ENCODE results near the gene CDH23.

Gene CDH23

DNA sequence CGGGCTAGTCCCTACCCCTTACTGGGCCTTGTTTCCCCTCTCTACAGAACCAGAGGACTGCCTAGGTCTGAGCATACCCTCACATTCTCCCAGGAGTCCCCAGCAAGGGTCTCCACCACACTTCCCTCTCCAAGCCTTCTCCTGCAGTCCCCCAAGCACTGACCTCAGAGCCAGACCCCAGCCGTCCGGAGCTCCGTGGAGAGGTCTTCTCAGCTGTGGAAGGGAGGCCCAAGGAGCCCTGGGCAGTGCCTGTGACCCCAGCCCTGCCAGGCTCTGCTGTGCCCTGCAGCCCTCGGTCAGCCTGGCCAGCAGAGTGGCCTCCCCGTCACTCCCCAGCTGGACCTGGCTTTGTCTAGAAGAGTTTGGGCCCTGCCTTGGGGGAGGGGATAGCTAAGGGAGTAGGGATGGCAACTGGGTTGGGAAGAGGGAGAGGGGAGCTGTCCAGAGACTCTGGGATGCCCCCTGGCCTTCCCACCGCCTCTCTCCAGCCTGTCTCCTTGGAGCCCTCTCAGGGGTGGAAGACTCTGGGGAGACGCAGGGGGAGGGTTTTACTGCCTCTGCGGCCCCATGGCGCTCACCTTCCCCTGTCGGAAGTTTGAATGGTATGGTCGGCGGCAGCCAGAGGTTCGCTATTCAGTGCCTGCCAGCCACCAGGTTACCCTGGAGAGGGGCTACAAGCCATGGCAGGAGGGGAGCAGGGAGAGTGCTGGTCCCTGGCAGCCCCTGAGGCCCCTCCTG is 322.9 kb downstream of the CDH23 start, which contains the start of gene C10orf105:
Gene C10orf105, minus strand, starts transcription at position 315 of the 738 bp plus-strand sequence. CDS start 3,441 bp downstream, outside the sequence.
- in situ Hi-C loops (cut with HindIII; ENCODE audit: low pct_unique_long_range_greater_than_20kb, low sequenced_read_pairs): no loop called here
- no peak for TF ChIP-seq JUND (IDR thresholded peaks at IDR 0.05; ENCODE audit: low read depth)
- no peak for DNase-seq (ENCODE audit: low read depth in 1 of 2, low spot score in 1 of 2)

DNA sequence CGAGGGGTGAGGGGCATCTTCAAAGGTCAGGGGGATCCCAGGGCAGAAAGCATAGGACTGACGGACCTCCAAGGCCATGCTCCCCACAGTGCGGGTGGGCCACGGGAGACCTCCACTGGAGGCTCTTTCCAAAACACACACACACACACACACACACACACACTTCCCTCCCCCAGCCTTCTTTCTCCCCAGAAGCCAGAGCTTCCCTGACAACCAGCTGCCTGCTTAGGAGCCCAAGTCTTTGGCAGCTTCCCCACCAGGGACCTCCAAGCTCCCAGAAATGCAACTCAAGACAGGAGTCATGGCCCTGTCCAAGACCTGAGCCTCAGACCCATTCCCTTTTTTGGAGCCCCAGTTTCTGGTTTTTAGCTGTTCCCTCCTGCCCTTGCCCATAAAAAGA is 323.6 kb downstream of the CDH23 start:
- no peak for TF ChIP-seq JUND (IDR thresholded peaks at IDR 0.05; ENCODE audit: low read depth)
- no peak for DNase-seq (ENCODE audit: low read depth in 1 of 2, low spot score in 1 of 2)
- in situ Hi-C loops (cut with HindIII; ENCODE audit: low pct_unique_long_range_greater_than_20kb, low sequenced_read_pairs): no loop called here

DNA sequence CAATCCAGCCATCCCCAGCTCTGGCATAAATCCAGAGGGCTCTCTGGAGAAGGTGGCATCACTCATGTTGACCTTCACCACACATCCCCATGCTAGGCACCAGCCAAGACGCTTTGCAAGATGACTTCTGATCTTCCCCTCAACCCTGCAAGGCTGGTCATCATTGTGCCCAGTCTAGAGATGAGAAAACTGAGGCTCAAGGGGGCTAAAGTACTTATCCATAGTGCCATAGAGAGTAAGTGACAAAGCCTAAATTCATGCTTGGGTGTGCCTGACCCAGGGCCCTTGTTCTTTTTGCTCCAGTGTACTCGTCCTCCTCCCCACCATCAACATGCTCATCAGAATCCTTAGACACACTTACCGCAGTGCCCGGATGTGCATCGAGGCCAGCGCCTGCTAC is 324.6 kb downstream of the CDH23 start:
- no peak for DNase-seq (ENCODE audit: low read depth in 1 of 2, low spot score in 1 of 2)
- in situ Hi-C loops (cut with HindIII; ENCODE audit: low pct_unique_long_range_greater_than_20kb, low sequenced_read_pairs): no loop called here
- TF ChIP-seq JUND (IDR thresholded peaks at IDR 0.05; ENCODE audit: low read depth): no peak

DNA sequence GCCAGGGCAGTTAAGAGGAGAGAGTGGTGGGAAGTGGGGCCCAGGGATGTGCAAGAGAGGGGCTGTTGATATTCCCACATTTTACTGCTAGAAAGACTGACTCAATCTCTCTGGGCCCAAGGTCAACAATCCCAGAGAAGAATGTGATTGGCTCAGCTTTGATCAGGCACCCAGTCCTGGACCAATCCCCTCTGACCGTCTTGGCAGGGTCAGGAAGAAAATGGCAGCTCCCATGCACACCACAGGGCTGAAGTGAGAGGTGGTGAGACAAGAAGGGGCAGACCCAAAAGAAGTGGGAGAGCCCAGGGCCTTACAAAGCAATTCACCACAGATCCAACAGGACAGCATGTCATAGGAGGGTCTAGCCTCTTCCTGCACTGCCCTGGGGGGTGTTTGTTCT is 326.1 kb downstream of the CDH23 start:
- no peak for TF ChIP-seq JUND (IDR thresholded peaks at IDR 0.05; ENCODE audit: low read depth)
- no peak for DNase-seq (ENCODE audit: low read depth in 1 of 2, low spot score in 1 of 2)
- in situ Hi-C loops (cut with HindIII; ENCODE audit: low pct_unique_long_range_greater_than_20kb, low sequenced_read_pairs): no loop called here

DNA sequence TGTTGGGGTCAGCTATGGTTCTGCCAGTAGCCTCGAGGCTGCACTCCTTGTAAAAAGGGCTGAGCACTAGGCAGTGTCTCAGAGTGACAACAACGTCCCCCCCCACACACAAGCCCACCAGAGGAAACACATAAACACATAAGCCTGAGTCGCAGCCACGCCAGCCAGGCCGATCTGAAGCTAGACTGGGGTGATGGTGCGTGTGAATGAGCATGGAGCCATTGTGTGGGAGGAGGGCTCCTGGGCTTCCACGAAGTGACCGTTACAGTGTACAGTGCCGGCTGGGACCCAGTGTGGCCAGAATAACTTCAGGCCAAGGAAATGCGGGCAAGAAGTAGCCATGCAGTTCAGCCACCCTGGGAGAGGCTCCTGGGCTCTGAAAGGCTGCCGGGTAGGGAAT is 326.6 kb downstream of the CDH23 start:
- DNase-seq (ENCODE audit: low read depth in 1 of 2, low spot score in 1 of 2): no peak
- in situ Hi-C loops (cut with HindIII; ENCODE audit: low pct_unique_long_range_greater_than_20kb, low sequenced_read_pairs): no loop called here
- no peak for TF ChIP-seq JUND (IDR thresholded peaks at IDR 0.05; ENCODE audit: low read depth)

DNA sequence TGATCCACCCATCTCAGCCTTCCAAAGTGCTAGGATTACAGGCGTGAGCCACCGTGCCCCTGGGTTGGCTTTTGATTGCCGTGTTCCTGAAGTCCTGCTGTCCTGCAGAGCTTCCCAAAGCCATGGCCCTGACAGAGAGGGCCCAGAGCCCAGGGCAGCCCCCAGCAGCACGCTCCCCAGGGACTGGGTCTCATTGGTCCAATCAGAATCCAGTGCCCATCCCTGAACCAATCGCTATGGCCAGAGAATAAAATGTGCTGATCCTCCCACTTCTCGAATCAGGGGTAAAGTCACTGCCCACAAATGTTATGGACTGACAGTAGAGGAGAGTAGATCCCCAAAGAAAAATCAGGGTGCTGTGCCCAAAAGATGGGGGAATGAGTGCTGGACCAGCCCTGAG is 327.8 kb downstream of the CDH23 start:
- no peak for TF ChIP-seq JUND (IDR thresholded peaks at IDR 0.05; ENCODE audit: low read depth)
- in situ Hi-C loops (cut with HindIII; ENCODE audit: low pct_unique_long_range_greater_than_20kb, low sequenced_read_pairs): no loop called here
- no peak for DNase-seq (ENCODE audit: low read depth in 1 of 2, low spot score in 1 of 2)

DNA sequence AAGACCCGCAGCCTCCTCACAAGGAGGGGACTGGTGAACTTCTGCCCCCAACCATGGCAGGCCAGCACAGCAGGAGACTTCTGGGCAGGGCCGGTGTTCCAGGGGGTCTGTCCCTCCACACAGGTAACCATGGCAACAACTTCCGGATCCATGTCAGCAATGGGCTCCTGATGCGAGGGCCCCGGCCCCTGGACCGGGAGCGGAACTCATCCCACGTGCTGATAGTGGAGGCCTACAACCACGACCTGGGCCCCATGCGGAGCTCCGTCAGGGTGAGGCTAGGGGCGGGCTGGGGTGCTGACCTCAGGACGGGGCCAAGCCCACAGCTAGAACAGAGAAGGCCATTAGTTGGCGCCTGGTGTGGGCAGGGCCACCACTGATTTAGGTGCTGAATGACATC is 328.5 kb downstream of the CDH23 start:
- no peak for DNase-seq (ENCODE audit: low read depth in 1 of 2, low spot score in 1 of 2)
- in situ Hi-C loops (cut with HindIII; ENCODE audit: low pct_unique_long_range_greater_than_20kb, low sequenced_read_pairs): no loop called here
- TF ChIP-seq JUND (IDR thresholded peaks at IDR 0.05; ENCODE audit: low read depth): no peak

DNA sequence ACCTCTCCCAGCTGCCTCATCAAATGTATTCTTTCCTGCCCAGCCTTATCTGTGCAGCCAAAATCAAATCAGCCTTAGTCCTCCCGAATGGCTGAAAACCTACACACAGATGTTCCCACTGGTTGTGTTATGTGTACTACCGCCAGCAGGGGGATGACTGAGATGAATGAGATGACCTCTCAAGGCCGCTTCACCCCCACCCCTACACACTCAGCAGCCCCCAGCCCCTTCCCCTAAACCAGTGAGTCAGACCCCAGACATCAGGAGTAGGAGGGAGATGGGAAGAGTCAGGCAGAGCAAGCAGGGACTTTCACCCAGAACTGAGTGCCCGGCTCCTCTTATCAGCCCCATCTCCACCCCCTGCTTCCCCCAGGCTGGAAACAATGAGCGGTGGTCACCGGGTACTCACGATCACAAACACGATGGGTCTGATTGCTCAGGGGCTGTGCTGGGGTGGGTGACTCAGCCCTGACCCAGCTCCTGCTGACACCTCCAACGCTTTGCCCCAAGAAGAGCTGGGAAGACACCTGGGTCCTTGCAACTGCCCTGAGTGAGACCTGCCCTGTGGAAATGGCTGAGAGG is 329.4 kb downstream of the CDH23 start:
- DNase-seq (ENCODE audit: low read depth in 1 of 2, low spot score in 1 of 2): no peak
- in situ Hi-C loops (cut with HindIII; ENCODE audit: low pct_unique_long_range_greater_than_20kb, low sequenced_read_pairs): no loop called here
- TF ChIP-seq JUND (IDR thresholded peaks at IDR 0.05; ENCODE audit: low read depth): no peak

DNA sequence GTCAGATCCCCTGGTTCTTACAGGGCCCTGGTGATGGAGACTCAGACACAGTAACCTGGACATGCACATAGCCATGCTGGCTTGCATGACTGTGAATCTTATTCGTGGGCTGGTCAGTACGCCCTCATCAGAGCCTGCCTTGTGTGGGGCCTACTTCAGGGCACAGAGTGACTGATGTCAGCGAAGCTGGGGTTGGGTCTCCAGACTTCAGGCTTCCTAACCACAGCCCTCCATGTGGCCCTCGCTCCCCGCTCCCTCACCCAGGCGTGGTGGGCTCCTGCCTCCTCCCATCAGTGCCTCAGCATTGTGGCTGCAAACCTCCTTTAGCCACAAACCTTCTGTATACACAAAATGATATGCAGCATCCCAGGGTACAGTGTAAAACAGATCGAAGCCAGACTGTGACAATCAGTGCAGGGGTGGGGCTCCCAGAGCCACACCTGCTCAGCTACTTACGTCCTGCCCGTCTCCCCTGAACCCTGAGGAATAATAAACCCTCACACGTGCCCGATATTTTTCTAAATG is 329.9 kb downstream of the CDH23 start:
- no peak for TF ChIP-seq JUND (IDR thresholded peaks at IDR 0.05; ENCODE audit: low read depth)
- in situ Hi-C loops (cut with HindIII; ENCODE audit: low pct_unique_long_range_greater_than_20kb, low sequenced_read_pairs): no loop called here
- no peak for DNase-seq (ENCODE audit: low read depth in 1 of 2, low spot score in 1 of 2)

DNA sequence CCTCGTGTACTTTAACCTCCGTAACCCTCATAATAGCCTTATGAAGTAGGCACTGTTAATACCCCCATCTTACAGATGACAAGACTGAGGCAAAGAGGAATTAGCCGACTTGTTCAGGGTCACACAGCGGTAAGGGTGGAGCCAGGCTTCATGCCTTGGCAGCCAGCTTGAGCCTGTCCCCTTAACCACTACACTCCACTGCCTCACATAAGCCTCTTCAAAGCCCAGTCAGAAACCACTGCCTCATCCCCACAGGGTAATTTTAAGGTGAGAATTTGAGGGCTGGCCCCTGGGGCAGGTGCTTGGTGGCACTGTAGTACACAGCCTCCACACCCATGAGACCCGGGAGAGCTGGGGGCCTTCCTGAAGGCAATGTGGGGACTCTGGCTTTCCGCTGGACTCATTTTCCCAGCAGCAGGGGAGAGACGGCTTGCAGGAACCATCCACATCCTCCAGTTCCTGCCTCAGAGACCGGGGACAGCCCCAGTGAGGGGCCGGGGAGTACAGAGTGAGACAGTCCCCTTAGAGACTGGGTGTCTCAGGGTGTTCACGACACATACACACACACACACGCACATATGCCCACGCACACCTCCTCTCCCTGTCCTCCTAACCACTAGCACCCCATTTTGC is 330.5 kb downstream of the CDH23 start:
- no peak for TF ChIP-seq JUND (IDR thresholded peaks at IDR 0.05; ENCODE audit: low read depth)
- DNase-seq (ENCODE audit: low read depth in 1 of 2, low spot score in 1 of 2): no peak
- in situ Hi-C loops (cut with HindIII; ENCODE audit: low pct_unique_long_range_greater_than_20kb, low sequenced_read_pairs): no loop called here

DNA sequence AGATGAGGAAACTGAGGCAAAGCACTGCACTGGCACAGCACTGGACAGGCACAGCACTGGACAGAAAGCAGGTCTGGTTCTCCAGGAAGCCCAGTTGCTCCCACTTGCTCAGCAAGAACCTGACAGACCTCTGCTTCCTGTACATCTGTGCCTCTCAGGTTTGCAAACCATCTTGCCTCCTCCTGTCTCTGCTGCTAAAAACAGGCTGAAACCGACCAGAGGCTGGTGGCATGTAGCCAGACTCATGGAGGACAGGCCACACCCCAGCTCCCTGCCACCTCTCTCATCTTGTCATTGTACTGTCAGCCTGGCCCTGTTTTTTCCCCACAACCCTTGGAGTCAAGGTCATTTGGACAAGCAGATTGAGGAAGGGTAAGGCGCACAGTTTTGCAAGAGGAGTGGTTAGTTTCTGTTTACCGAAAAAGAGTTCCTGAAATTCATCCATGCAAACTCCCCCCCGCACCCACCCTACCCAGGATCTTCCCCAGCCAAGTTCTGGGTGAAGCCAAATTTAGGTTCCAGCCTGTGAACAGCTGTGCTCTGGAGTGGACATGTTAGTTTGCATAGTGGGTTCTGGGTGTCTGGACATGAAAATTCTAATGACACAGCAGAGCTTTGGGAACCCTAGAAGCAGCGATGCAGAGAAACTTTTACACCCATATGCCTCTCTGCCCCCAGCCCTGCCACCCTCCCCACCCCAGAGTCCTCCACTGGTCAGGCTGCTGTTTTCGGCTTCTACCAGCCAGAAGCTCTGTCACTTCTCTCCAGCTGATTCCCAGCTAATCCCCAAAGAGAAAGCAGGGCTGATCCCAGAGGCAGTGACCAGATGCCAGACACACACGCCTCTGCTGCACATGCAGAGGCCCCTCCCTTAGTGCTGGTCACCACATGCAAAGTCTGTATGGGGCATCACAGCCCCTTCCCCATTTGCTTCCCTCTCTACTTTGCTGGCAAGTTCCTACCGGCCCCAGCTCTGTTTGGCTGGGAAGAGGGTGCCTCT is 331.3 kb downstream of the CDH23 start:
- peak in 1 of 2 experiments; percentile 13 for DNase-seq (ENCODE audit: low read depth in 1 of 2, low spot score in 1 of 2)
- no peak for TF ChIP-seq JUND (IDR thresholded peaks at IDR 0.05; ENCODE audit: low read depth)
- in situ Hi-C loops (cut with HindIII; ENCODE audit: low pct_unique_long_range_greater_than_20kb, low sequenced_read_pairs): no loop called here

DNA sequence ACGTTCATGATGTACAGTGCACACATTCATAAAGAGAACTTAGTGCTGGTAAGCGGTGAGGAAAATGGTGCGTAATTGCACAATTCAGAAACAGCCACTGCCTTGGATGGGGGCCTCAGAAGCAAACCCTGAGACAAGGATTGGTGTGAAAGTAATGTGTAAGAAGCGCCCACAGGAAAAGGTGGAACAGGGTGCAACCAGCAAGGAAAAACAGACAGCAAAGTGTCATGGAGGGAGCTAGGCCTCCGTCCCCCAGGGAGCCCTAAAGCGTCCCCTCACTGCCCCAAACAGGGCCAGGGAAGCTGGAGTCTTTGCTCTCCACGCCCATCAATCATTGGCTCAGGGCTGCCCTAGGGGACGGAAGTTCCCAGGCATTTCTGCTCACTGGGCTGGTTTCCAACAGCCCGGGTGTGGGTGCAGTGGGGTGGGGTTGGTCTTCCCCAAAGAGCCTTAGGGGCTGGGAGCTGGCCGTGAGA is 332.5 kb downstream of the CDH23 start:
- DNase-seq (ENCODE audit: low read depth in 1 of 2, low spot score in 1 of 2): peak in 1 of 2 experiments; percentile 40
- no peak for TF ChIP-seq JUND (IDR thresholded peaks at IDR 0.05; ENCODE audit: low read depth)
- in situ Hi-C loops (cut with HindIII; ENCODE audit: low pct_unique_long_range_greater_than_20kb, low sequenced_read_pairs): no loop called here

All from T47D (cell line).